GM19328 (cell line): ENCODE results near the gene KRT83.
"Not testable (repeated sequence)": the region's sequence is repeated elsewhere in the genome, so short reads cannot be mapped to it uniquely, and the experiment has no call there.

ENCODE experiments used
- ATAC-seq: cut with Tn5 transposase; IDR thresholded peaks from one replicate; pipeline ENCODE4 v1.9.1; 2021; ENCODE audit warnings: mild to moderate bottlenecking, moderate library complexity; ENCODE audit not compliant: unreplicated experiment

Gene KRT83

DNA sequence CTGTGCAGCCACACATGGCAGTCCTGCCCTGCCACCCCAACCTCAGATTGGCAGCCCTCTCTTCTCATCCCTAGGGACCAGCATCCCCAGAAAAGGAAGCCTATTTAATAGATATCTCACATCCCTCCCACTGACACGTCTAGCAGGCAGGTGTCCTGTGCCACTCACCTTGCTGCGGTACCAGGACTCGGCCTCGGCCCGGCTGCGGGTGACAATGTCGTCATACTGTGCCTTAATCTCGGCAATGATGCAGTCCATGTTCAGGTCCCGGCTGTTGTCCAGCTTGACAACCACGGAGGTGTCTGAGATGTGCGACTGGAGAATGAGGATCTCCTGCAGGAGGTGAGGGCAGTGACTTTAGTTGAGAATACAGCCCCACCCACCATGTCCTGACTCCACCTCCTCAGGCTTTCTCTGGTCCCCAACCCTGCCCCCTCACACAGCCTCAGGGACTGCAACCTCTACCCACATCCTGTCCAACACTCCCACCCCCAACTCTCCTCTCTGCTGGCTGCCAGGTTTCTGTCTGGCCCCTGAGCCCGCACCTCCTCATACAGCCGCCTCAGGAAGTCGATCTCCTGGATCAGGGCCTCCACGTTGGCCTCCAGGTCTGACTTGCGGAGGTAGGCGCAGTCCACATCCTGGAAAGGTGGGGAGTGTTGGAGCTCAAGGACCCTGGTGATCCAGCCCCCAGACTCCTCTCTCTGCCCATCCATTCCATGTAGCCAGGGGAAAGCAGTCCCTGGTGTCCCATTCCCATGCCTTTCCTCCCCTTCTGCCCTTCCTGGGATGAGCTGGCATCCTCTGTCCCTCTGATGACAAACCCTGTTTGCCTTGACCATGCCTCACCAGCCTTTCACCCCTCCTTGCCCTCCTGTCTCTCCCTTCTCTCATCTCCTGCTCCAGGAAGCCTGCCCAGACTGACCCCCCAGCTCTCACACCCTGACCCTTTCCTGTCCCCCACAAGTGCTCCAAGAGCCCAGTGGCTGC, 33.1 kb downstream of the KRT83 start:
- not testable (repeated sequence) for ATAC-seq

DNA sequence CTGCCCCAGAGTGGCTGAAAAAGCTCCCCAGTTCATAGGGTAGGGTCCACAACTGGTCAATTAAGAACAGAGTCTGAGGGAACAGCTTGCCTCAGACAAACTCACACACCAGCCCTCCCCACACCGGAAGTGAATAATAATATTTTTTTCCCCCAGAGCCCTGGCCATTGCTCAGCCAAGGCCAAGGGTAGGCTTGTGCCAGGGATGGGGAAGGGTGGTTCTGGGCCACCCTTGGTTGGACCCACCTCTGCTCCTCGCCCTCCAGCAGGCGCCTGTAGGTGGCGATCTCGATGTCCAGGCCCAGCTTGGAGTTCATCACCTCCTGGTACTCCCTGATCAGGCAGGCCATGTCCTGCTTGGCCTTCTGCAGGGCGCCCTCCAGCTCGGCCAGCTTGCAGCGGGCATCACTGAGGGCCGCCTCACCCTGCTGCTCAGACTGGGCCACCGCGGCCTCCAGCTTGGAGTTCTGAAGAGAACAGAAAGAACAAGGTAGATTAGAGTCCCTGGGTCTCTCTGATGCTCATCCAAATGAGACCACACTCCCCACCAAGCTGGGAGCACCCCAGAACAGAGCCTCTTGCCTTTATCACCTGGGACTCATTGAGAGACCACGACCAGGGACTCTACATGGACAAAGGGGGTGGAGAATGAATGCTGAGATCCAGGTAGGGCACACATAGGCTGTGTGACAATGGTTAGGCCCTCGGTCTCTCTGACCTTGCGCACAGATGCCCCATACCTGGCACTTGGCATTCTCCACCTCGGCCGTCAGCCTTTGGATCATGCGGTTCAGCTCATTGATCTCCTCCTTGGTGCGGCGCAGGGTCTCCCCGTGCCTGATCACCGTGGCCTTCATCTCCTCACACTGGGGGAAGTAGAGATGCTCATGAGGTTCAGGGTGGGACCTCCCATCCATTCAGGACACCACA, 34.1 kb downstream of the KRT83 start:
- ATAC-seq, result not testable (repeated sequence)

DNA sequence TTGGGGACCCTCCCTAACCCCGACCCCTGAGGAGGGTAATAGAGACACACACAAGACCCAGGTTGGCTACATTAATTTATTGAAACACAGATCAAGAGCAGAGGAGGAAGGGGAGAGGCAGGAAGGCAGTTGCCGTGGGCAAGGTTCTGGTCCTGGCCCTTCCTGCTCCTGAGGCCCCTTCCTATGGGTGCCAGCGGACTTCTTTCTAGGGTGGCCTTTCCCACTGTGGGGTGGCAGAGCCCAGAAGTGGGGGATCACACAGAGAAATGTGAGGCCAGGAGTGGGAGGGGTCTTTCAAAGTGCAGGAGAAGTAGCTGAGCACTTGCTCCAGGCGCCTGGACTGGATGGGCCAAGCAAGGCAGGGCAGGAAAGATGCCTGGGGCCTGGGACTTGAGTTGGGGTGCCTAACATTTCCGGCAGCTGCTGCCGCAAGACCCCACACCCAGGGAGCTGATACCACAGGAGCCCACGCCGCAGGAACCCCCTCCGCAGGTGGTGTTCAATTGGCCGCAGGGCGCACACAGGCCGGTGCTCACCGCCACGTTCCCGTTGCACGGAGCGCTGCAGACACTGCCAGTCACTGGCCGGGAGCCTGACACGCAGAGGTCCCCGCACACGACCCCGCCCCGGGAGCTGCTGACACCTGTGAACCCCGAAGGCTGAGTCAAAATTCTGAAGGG, 35.2 kb downstream of the KRT83 start:
- no peak for ATAC-seq

DNA sequence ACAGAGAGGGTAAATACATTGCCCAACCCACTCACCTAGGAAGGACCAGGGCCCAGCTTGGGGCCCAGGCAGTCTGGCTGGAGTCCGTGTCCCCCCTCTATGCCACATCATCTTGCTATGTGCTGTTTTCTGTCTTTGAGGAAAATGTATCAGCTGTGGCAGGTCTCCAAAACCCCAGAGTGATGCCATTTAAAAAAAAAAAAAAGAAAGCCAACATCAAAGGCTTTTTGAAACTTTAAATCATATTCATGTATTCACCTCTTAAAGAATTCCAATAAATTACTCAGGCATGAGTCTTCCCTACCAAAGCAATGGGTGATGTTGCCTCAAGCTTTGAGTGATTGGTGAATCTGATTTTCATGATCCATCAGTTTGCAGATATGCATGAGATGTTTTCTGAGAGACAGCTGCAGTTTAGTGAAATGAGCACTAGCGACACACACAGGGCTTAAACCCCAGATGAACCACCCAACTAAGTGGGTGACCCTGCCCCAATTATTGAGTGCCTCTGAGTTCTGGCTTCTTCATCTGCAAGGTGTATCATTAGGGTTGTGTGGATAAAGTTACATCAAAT, 35.9 kb downstream of the KRT83 start:
- ATAC-seq, result no peak

DNA sequence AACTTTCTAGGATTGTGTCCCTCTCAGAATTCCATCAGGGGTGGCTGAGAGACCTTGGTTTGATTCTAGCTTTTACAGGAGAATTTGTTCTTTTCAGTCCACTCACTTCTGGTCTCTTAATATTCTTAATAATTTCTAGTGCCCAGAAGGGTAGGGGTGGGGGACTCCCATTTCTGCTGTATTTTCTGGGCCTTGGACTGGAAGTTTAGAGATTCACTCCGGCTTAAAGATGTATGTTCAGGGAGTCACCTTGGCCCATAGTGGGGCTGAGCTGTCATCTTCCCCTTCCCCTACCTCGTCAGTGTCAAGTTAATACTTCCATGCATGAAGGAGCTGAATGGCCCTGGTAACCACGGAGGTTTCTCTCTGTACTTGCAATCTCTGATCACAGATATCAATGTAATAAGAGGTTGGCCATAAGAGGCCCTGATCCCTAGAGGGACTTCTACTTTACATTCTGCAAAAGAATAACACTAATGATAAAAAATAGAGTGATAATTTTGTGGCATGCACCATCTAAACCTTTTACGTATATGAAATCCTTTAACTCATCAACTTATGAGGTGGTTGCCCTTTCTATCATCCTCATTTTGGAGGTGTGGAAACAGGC, 36.5 kb downstream of the KRT83 start:
- no peak for ATAC-seq

DNA sequence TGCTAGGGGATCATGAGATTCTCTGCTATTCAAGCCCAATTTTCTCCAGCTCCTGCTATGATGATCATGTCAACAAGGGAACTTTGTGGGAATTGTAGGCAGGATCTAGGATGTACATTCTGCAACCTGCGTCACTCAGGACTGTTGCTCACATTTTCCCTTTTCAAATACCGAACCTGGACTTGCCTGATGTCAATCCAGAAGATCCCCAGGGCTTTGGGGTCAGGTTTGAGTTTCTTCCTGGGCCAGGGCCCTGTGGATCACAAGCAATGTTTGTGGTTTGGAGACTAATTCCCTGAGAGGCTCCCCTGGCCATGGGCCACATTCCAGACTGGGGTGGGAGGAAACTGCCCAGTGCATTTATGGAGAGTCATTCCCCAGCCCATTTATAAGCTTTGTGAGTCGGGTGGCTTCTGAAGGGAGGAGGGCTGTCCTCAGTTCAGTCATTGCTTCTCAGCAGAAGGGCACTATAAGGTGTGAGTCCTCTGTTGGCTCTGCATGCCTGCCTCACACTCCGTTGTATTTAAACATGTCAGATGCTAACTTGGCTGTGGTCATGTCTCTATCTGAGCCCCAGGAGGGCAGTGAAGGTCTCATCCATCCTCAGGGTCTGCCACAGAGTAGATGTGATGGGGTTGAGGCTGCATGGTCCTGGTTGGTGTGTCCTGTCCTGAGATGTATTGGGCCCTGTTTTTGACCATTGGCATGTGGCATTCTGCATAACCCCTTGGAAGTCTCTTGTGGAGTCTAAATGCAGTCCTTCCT, 40.2 kb downstream of the KRT83 start:
- no peak for ATAC-seq

DNA sequence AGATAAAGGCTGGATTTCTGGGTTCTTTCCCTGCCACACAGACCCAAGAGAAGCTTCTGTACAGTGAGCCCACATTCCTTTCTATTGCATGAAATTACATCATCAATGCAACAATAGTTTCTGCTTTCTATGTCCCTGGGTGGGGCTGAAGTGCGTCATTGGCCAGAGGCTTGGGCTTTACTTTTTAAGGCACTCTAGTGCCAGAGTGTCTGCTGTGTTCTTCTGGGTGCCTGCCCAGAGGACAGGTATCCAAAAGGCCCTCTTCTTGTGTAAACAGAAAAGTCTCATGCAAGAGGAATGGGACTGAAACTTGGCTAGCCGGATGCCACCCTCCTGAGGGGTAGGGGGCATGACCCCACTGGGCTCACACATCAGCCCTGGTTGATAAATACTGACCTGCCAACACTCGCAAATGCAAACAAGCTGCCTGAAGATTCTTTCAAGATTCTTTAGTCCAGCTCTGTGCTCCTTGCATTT, 40.8 kb downstream of the KRT83 start:
- ATAC-seq, result no peak

DNA sequence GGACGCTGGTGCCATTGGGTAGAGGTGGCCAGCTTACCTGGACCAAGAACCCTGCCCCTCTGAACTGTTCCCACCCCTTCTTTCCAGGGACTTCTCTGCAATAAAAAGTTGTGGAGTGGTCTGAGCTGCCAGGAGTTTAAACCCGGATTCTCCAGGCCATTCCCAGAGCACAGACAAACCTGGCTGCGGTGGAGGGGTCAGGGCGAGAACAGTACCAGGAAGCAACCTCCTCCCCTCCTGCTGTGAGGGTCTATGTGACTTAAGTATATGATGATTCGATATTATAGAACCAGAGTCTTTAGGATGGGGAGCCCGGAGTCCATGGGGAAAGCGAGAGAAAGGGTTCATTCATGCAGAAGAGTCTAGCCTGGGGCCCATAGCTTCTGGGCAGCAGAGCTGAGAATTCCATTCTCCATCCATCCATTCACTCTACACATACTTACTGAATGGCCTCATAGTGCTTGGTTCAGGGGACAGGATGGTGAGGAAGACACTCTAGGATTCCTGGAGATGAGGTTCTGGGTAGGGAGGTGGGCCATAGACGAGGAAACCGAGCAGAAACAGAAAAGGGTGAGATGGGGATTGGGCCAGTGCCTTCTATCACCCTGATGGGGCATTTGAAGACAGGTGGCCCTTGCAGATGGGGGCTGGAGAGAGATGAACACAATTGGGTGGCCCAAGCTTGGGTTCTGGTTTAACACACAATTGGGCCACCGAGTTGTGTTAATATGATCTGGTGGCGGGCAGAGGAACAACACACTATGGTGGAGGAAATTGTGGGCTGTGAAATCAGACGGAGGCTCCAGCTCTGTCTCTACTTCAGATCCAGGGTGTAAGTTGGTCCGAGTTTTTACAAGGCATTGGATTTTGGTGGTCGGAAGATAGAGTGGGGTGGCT, 41.5 kb downstream of the KRT83 start:
- ATAC-seq, result no peak

DNA sequence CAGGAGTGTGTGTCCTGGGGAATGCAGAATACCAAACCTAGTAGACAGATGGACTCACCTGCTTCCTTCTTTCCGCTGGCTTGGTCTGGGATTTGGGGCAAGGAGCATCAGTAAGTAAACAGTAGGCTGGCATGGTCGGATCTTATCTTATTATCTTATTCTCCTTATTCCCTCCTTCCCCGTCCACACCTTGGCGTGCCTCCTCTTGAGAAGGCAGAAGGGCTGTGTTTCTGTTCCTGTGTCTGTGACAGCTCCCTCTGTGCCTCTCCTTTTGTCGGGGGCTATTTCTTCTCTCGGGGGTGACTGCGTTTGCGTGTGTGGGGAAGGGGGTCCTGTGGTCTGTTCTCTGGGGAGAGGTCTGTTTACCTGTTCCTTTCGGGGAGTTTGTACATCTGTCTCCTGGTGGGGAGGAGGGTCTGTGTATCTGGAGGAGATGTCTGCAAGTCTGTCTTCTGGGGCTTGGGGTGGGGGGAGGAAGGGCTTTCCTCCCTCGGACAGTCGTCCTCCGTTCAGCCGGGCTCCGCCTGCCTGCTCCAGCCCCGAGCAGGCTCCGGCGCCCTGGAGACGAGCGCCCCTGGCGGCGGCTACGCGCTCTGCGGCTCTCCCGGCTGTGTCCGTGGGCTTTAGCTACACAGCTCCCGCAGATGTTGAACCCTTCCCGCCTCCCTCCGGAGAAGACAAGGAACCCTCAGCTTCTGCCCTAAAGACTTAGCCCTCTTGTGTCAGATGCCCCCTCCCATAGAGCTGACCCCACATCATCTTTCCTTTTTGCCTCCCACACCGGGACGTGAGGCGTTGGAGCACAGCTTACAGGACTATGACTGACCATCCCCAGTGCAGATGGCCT, 42.4 kb downstream of the KRT83 start:
- peak; percentile 90 for ATAC-seq

DNA sequence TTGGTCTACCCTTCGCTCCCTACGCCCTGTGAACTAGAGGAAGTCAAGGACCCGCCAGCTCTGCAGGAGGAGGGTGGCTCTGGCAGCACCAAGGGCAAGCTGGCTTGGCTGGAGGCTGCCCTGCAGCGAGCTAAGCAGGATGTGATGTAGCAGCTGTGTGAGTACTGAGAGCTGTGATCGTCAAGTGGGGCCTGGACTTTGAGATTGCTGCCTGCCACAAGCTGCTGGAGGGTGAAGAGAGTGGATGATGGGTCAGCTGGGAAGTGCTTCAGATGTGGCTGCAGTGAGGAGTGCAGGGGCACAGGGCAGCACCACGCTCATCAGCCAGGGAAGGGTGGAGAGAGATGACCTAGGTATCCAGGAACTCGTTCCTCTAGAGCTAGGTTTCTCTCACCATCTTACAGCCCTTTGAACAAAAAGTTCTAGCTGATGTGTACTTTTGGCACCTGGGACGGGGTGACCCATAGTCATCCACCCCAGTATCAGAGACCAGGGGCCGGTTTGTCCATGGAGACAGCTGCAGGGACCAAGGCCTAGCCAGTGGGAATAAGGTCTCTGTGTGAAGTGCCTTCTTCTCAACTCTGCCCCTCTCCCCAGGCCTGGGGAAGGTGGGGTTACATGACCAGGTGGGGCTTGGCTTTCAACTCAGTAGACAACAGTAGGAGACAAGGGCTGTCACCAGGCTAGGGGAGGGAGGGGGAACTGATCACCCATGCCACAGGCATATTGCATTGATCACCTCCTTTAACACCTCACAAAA, 43.5 kb downstream of the KRT83 start:
- ATAC-seq, result no peak

DNA sequence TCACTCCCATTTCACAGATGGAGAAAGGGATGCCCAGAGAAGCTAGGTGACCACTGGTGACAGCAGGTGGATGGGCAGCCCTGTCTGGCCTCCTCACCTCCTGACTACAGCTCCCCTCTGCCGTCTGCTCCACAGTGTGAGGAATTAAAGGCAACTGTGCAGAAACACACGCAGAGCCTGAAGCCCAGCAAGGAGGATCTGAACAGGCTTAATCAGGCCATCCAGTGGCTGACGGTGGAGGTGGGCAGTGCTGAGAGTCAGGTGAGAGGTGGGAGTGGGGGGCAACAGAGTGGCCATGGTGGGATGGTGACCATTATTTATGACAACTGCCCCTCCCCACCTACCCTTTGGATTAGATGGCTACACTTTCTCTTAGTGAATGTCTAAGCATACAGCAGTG, 45.5 kb downstream of the KRT83 start:
- no peak for ATAC-seq

DNA sequence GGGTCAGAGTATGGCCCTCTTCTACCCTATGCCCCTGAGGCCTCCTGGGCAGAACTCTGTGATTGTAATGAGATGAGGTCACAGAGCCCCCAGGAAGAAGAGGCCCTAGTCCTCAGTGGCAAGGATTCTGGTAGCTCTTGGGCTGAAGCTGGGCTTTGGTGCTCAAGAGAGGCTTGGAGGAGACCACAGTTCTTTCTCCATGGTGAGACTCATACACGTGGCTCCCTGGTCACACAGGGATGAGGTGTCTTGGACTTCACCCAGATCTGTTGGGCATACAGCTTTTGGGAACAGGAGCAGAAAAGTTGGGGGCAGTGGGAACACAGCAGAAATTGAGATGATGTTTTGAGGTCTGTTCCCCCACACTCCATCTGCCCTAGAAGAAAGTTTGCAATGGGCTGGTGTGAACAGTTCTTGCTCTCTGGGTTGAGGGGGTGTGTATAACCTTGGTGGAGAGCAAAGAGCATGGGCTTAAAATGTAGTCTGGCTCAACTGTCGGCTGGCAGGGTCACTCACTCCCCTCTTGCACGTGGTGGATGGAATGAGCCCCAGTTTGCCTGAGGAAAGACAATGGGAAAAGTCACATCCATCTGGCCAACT, 46.6 kb downstream of the KRT83 start, which contains the start of gene KRT86:
KRT86 (plus strand) TSS at position 125 of the 600 bp plus-strand sequence. CDS start 27,272 bp downstream, outside the sequence.
- ATAC-seq, result no peak

DNA sequence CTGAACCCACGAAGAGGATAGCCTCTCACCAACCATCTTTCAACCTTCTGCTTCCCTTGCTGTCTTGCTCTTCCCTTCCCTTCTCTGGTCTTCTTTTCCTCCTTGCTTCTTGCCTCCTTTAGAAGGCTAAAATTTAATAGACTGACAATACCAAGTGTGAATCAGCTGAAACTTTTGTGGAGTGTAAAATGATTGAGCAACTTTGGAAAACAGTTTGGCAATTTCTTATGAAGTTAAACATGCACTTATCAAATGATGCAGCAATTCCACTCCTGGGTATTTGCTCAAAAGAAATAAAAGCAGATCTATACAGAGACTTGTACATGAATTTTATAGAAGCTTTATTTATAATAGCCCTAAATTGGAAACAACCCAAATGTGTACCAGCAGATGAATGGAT, 50.0 kb downstream of the KRT83 start:
- ATAC-seq, result no peak

DNA sequence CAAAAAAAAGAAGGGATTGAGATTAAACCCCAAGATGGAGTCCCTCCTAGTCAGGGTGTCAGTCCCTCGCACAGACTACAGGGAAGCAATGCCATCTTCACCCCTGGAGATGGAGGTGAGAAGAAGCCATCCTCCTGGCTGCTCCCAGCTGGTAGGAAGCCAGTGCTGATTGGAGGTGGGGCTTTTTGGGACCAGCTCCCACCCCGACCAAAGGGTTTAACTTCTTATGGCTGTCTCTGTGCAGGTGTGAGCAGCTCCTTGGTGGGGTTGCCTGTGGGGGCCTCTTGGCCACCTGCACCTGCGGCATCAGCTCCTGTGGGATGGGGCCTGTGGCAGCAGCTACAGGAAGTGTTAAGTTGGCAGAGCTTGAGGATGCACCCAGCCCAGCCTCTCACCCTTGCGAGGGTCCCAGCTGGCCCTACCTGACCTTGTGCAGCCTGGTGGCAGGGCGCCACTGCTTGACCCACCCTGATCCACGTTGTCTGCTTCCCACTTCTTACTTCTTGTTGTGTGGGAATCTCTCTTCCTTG, 50.6 kb downstream of the KRT83 start:
- no peak for ATAC-seq

DNA sequence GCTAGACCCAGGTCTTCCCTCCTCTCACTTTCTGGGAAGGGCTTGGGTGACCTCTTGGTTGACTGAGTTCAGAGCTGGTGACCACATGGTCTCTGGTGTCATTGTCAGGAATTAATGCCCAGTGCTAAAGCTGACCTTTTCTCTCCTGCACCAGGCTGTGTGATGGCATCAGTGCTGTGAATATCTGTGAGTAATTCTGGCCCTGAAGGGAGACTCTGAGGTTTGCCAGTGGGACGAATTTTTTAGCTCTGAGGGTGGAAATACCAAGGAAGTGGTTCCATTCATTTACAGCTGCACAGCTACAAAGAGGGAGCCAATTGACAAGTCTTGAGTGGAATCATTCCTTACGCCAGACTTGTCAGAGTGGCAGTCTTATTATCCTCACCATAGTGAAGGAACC, 53.0 kb downstream of the KRT83 start:
- ATAC-seq, result no peak

DNA sequence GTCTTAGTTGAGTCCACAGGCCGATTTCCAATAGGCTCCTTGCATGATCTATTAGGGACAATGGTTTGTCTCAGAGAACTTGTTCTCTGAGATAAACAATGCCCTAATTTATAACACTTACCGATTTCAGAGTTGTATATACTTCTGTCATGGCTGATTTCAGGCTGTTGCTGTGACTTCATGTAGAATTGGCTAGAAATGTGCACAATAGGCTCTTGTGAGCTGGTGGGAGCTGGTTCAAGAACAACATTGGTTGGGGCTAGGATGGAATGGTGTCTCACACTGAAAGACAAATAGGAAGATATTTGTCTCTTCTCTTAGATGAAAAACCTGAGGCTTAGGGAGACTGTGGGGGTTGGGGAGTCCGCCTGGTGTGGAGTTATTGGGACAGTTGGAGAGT, 53.5 kb downstream of the KRT83 start:
- no peak for ATAC-seq
